Measurements from ENCODE around the gene VPS37D. TPM values are rescaled to one million over a fixed set of nuclear protein-coding genes. Genes with fewer than 3 reads are reported as not detected.
A peak's percentile ranks its signal among the peaks of the same experiment; 100 is the strongest.

Gene VPS37D
- total RNA-seq, 2 donors from 2014 or later = 6.1 to 9.1 TPM

GRCh38 chr7:73623798-73624668 lies 43.6 kb upstream of the VPS37D start, which contains the start of gene MLXIPL:
TSS of gene MLXIPL (minus strand) at chr7:73624522. CDS start at chr7:73624492, 30 bp downstream.
- H3K4me1 Mint-ChIP-seq = no peaks in the 10 kb centered on the region
- H3K9me3 ChIP-seq (ENCODE audit: control insufficient read depth, low read length) = no peaks in the 10 kb centered on the region
- WGBS, 2 experiments (ENCODE audit: insufficient coverage in 1 of 2, insufficient read length in 1 of 2) = 1% methylated on average over 26 to 72 of the region's 80 CpGs
- H3K27me3 ChIP-seq (ENCODE audit: control insufficient read depth, insufficient read depth, low read length, poor library complexity, severe bottlenecking) = peaks cover 45% of the 10 kb centered on the region
- H3K4me1 ChIP-seq (ENCODE audit: control insufficient read depth, insufficient read depth, low read length) = peaks cover 4% of the 10 kb centered on the region
- peaks cover 60% of the 10 kb centered on the region for H3K27me3 Mint-ChIP-seq (ENCODE audit: insufficient read depth)
- H3K9ac ChIP-seq (ENCODE audit: extremely low read depth, low read length, poor library complexity, severe bottlenecking) = no peak within 1 kb of the TSS
- H3K27ac Mint-ChIP-seq = peak within 1 kb of the TSS; percentile 52
- no peaks in the 10 kb centered on the region for H3K9me3 Mint-ChIP-seq
- no peak within 1 kb of the TSS for H3K27ac ChIP-seq (ENCODE audit: low read depth, low read length)
- peak; percentile 98 for DNase-seq
- peak within 1 kb of the TSS; percentile 67 for H3K4me3 Mint-ChIP-seq
- peak within 1 kb of the TSS; percentile 75 for H3K4me3 ChIP-seq (ENCODE audit: low read length)
- H3K36me3 ChIP-seq (ENCODE audit: control insufficient read depth, insufficient read depth, low read length) = no peaks in the 10 kb centered on the region
- peaks cover 1% of the 10 kb centered on the region for H3K36me3 Mint-ChIP-seq (ENCODE audit: low read depth)
- no peak for TF ChIP-seq CTCF (conservative IDR thresholded peaks at IDR 0.05)

GRCh38 chr7:73624669-73625001 lies 43.0 kb upstream of the VPS37D start:
- Histone ChIP-seq H3K9ac (ENCODE audit: extremely low read depth, low read length, poor library complexity, severe bottlenecking) (no peak overlapping the region), H3K4me1 (ENCODE audit: control insufficient read depth, insufficient read depth, low read length) (peaks cover 4% of the 10 kb centered on the region), H3K27ac (ENCODE audit: low read depth, low read length) (no peak overlapping the region), H3K4me3 (ENCODE audit: low read length) (no peak overlapping the region), H3K9me3 (ENCODE audit: control insufficient read depth, low read length) (no peaks in the 10 kb centered on the region), H3K27me3 (ENCODE audit: control insufficient read depth, insufficient read depth, low read length, poor library complexity, severe bottlenecking) (peaks cover 45% of the 10 kb centered on the region), H3K36me3 (ENCODE audit: control insufficient read depth, insufficient read depth, low read length) (no peaks in the 10 kb centered on the region)
- Mint-ChIP-seq H3K4me3 (peak overlapping the region; percentile 67), H3K9me3 (no peaks in the 10 kb centered on the region), H3K27ac (no peak overlapping the region), H3K36me3 (ENCODE audit: low read depth) (peaks cover 1% of the 10 kb centered on the region), H3K27me3 (ENCODE audit: insufficient read depth) (peaks cover 63% of the 10 kb centered on the region), H3K4me1 (no peaks in the 10 kb centered on the region)
- DNase-seq = no peak
- 49 to 54% methylated on average over 6 to 9 of the region's 9 CpGs for WGBS, 2 experiments (ENCODE audit: insufficient coverage in 1 of 2, insufficient read length in 1 of 2)
- no peak for TF ChIP-seq CTCF (conservative IDR thresholded peaks at IDR 0.05)

- no peak overlapping the region for H3K4me3 ChIP-seq (ENCODE audit: low read length)
- no peak for TF ChIP-seq CTCF (conservative IDR thresholded peaks at IDR 0.05)
- no peak for DNase-seq
- Mint-ChIP-seq H3K27me3 (ENCODE audit: insufficient read depth) (peaks cover 64% of the 10 kb centered on the region), H3K4me3 (no peak overlapping the region), H3K36me3 (ENCODE audit: low read depth) (no peaks in the 10 kb centered on the region), H3K27ac (no peak overlapping the region), H3K9me3 (no peaks in the 10 kb centered on the region), H3K4me1 (no peaks in the 10 kb centered on the region)
- no peaks in the 10 kb centered on the region for H3K9me3 ChIP-seq (ENCODE audit: control insufficient read depth, low read length)
- no peak overlapping the region for H3K9ac ChIP-seq (ENCODE audit: extremely low read depth, low read length, poor library complexity, severe bottlenecking)
- 93 to 94% methylated on average over 11 of the region's 11 CpGs for WGBS, 2 experiments (ENCODE audit: insufficient coverage in 1 of 2, insufficient read length in 1 of 2)
- H3K27ac ChIP-seq (ENCODE audit: low read depth, low read length) = no peak overlapping the region
- H3K27me3 ChIP-seq (ENCODE audit: control insufficient read depth, insufficient read depth, low read length, poor library complexity, severe bottlenecking) = peaks cover 45% of the 10 kb centered on the region
- no peaks in the 10 kb centered on the region for H3K36me3 ChIP-seq (ENCODE audit: control insufficient read depth, insufficient read depth, low read length)
- H3K4me1 ChIP-seq (ENCODE audit: control insufficient read depth, insufficient read depth, low read length) = peaks cover 4% of the 10 kb centered on the region
Observed at GRCh38 chr7:73625276-73625675, 42.4 kb upstream of the VPS37D start.
